Measurements from ENCODE around the gene NMRK1. TPM values are rescaled to one million over a fixed set of nuclear protein-coding genes. Genes with fewer than 3 reads are reported as not detected.
A peak's percentile ranks its signal among the peaks of the same experiment; 100 is the strongest.

The NMRK1 gene
- total RNA-seq, 1 donor from 2014 or later, result 7.9 TPM

- no peak for TF ChIP-seq CTCF (IDR thresholded peaks at IDR 0.05; ENCODE audit: unreplicated experiment)
- H3K9me3 Mint-ChIP-seq, result no peaks in the 10 kb centered on the region
- no peaks in the 10 kb centered on the region for H3K36me3 Mint-ChIP-seq
- H3K27me3 Mint-ChIP-seq (ENCODE audit: low read depth), result no peaks in the 10 kb centered on the region
- H3K4me3 Mint-ChIP-seq, result no peak overlapping the region
- no peak overlapping the region for H3K27ac Mint-ChIP-seq
- DNase-seq (ENCODE audit: low spot score in 2 of 2, unreplicated experiment in 2 of 2), result no peak
- peaks cover 12% of the 10 kb centered on the region for H3K4me1 Mint-ChIP-seq
Observed at GRCh38 chr9:75033791-75034473, 54.0 kb downstream of the NMRK1 start.

DNA sequence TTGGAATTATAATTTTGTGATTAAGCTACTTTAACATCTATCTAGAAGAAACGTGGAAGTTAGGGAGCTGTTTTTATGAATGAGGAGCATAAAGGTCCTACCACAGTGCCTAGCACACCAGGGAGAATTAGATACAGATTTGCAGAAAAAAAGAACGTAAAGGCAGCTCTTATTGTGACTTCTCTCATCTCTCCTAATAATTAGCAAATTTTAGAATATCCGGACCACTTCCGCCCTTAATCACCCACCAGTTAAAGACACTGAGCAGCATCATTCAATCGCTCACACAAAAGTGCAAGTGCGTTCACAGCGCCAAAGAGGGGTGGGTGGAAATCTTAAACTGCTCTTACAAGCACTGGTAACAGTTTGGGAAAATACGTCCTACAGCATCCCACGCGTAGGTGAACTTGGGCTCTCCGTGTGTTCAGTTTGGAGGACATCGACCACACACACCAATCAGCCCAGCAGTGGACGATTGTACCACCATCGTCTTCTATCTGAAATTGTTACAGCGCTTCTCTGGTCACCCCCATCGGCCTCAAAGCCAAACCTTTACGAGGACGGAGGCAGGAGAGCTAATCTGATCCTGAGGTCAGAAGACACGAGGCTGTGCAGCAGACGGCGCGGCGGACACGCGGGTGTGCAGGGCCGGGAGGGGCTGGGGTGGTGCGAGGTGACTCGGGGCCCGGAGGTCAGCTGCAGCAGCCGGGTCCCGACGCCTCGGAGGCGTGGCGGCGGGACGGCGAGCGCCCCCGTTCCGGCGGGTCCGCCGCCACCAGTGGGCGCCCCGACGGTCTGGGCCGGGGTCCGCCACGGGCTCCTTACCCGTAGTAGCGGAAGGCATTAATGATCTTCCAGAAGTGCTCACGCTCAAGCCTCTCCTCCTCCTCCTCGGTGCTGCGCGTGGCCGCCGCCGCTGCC is 60.5 kb downstream of the NMRK1 start:
- Mint-ChIP-seq H3K4me3 (peak overlapping the region; percentile 94), H3K4me1 (peaks cover 45% of the 10 kb centered on the region), H3K9me3 (no peaks in the 10 kb centered on the region), H3K36me3 (peaks cover 3% of the 10 kb centered on the region), H3K27me3 (ENCODE audit: low read depth) (no peaks in the 10 kb centered on the region), H3K27ac (peak overlapping the region; percentile 97)
- DNase-seq (ENCODE audit: low spot score in 2 of 2, unreplicated experiment in 2 of 2), result peak in 1 of 2 experiments; percentile 32
- no peak for TF ChIP-seq CTCF (IDR thresholded peaks at IDR 0.05; ENCODE audit: unreplicated experiment)

- no peak overlapping the region for H3K4me3 Mint-ChIP-seq
- H3K36me3 Mint-ChIP-seq, result peaks cover 14% of the 10 kb centered on the region
- peaks cover 41% of the 10 kb centered on the region for H3K4me1 Mint-ChIP-seq
- no peaks in the 10 kb centered on the region for H3K27me3 Mint-ChIP-seq (ENCODE audit: low read depth)
- H3K9me3 Mint-ChIP-seq, result no peaks in the 10 kb centered on the region
- DNase-seq (ENCODE audit: low spot score in 2 of 2, unreplicated experiment in 2 of 2), result no peak
- peak overlapping the region; percentile 67 for H3K27ac Mint-ChIP-seq
- no peak for TF ChIP-seq CTCF (IDR thresholded peaks at IDR 0.05; ENCODE audit: unreplicated experiment)
Observed at GRCh38 chr9:75023846-75024245, 64.1 kb downstream of the NMRK1 start.

DNA sequence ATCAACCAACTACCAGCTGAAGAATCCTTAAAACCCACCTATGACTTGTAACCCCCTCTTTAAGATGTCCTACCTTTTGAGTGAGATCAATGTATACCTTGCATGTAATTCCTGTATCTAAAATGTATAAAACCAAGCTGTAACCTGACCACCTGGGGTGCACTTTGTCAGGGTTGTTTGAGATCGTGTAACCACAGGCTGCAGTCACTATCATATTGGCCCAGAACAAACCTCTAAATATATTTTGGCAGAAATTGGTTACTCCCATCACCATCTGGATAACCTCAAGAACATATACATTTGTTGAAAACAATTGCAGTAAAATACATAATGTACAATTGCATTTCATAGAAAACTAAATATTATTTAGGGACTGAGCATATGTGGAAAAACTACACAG is 68.3 kb downstream of the NMRK1 start:
- TF ChIP-seq CTCF (IDR thresholded peaks at IDR 0.05; ENCODE audit: unreplicated experiment), result no peak
- no peak overlapping the region for H3K4me3 Mint-ChIP-seq
- peak overlapping the region; percentile 26 for H3K27ac Mint-ChIP-seq
- peaks cover 14% of the 10 kb centered on the region for H3K36me3 Mint-ChIP-seq
- H3K27me3 Mint-ChIP-seq (ENCODE audit: low read depth), result no peaks in the 10 kb centered on the region
- H3K9me3 Mint-ChIP-seq, result no peaks in the 10 kb centered on the region
- H3K4me1 Mint-ChIP-seq, result peaks cover 19% of the 10 kb centered on the region
- no peak for DNase-seq (ENCODE audit: low spot score in 2 of 2, unreplicated experiment in 2 of 2)

- Mint-ChIP-seq H3K27ac (no peak overlapping the region), H3K4me1 (peaks cover 14% of the 10 kb centered on the region), H3K27me3 (ENCODE audit: low read depth) (no peaks in the 10 kb centered on the region), H3K9me3 (no peaks in the 10 kb centered on the region), H3K36me3 (peaks cover 14% of the 10 kb centered on the region), H3K4me3 (no peak overlapping the region)
- DNase-seq (ENCODE audit: low spot score in 2 of 2, unreplicated experiment in 2 of 2), result no peak
- TF ChIP-seq CTCF (IDR thresholded peaks at IDR 0.05; ENCODE audit: unreplicated experiment), result no peak
Observed at GRCh38 chr9:75019022-75019421, 68.9 kb downstream of the NMRK1 start.
